Liver (tissue), 3 donors: Measurements from ENCODE around the gene RMND5A.
"Not testable (repeated sequence)": the region's sequence is repeated elsewhere in the genome, so short reads cannot be mapped to it uniquely, and the experiment has no call there.

Source experiments
- FOXA1 ChIP-seq: IDR thresholded peaks from 2 replicates; pipeline ENCODE4 v1.6.1; 2016; ENCODE audit warnings: antibody characterized with exemption
- GABPA ChIP-seq, 2 donors: IDR thresholded peaks in 1 of 2; conservative IDR thresholded peaks in 1 of 2; 2 replicates each; pipeline ENCODE4 v1.6.1; 2016; ENCODE audit warnings: antibody characterized with exemption in 2 of 2, mild to moderate bottlenecking in 1 of 2, moderate library complexity in 1 of 2
- JUND ChIP-seq, 2 donors: IDR thresholded peaks; 2 replicates each; pipeline ENCODE4 v1.6.1; 2016; ENCODE audit warnings: antibody characterized with exemption in 2 of 2
- RAD21 ChIP-seq, 2 donors: IDR thresholded peaks; 2 replicates each; pipeline ENCODE4 v1.6.1; 2016; ENCODE audit warnings: antibody characterized with exemption in 2 of 2, mild to moderate bottlenecking in 2 of 2
- RXRA ChIP-seq, 2 donors: IDR thresholded peaks; 2 replicates each; pipeline ENCODE4 v1.6.1; 2017 to 2018; ENCODE audit warnings: antibody characterized with exemption in 2 of 2, mild to moderate bottlenecking in 1 of 2
- SP1 ChIP-seq: IDR thresholded peaks from 2 replicates; pipeline ENCODE4 v1.6.1; 2018; ENCODE audit warnings: antibody characterized with exemption, mild to moderate bottlenecking
- TAF1 ChIP-seq: conservative IDR thresholded peaks from 2 replicates; pipeline ENCODE4 v1.6.1; 2016; ENCODE audit warnings: antibody characterized with exemption, mild to moderate bottlenecking
- TF ChIP-seq, protein P1 (sequence below): fragments of 150-350 bp; IDR thresholded peaks from 2 replicates; pipeline ENCODE4 v1.5.1; 2017; ENCODE audit warnings: improper control_type of control experiment, low read depth, low read length; ENCODE audit not compliant: missing input control
- TF ChIP-seq, protein P2 (sequence below): IDR thresholded peaks from 2 replicates; pipeline ENCODE4 v1.6.1; 2016; ENCODE audit warnings: antibody characterized with exemption
- donor health status: healthy.
- donor health status: healthy.

DNA sequence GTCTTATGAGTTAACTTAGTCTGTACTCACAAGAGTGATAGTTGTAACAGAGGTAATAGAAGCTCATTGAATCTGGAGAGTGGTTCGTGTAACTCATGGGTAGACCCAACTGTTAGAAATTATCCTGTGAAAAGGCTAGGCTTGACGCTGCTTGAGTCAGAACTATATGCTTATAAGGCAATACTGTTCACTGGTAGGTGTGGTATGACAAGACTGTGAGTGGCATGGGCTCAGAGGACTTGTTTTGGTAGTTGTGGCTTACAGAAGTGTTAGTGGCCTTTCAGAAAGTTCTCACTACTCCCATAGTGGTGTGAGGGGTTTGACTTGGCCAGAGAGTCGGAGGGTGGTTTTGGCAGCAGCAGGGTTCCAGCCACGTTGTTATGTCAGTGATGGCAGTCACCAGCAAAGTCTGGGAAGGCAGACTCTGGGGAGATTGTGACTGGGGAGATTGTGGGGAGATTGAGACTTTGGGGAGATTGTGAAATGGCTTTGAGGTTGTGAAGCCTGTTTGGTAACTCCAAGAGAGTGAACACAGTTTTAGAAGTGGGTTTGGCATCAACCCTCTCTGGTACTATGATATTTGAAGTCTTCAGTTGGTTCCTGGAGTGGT, 21.9 kb downstream of the RMND5A start:
- TF ChIP-seq, protein P1, sequence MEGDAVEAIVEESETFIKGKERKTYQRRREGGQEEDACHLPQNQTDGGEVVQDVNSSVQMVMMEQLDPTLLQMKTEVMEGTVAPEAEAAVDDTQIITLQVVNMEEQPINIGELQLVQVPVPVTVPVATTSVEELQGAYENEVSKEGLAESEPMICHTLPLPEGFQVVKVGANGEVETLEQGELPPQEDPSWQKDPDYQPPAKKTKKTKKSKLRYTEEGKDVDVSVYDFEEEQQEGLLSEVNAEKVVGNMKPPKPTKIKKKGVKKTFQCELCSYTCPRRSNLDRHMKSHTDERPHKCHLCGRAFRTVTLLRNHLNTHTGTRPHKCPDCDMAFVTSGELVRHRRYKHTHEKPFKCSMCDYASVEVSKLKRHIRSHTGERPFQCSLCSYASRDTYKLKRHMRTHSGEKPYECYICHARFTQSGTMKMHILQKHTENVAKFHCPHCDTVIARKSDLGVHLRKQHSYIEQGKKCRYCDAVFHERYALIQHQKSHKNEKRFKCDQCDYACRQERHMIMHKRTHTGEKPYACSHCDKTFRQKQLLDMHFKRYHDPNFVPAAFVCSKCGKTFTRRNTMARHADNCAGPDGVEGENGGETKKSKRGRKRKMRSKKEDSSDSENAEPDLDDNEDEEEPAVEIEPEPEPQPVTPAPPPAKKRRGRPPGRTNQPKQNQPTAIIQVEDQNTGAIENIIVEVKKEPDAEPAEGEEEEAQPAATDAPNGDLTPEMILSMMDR: not testable (repeated sequence)
- not testable (repeated sequence) for TF ChIP-seq TAF1; RAD21 (IDR thresholded peaks at IDR 0.05); JUND (IDR thresholded peaks at IDR 0.05); GABPA (IDR thresholded peaks at IDR 0.05 in 1 of 2, conservative IDR thresholded peaks at IDR 0.05 in 1 of 2); RXRA (IDR thresholded peaks at IDR 0.05); SP1; FOXA1
- TF ChIP-seq, protein P2, sequence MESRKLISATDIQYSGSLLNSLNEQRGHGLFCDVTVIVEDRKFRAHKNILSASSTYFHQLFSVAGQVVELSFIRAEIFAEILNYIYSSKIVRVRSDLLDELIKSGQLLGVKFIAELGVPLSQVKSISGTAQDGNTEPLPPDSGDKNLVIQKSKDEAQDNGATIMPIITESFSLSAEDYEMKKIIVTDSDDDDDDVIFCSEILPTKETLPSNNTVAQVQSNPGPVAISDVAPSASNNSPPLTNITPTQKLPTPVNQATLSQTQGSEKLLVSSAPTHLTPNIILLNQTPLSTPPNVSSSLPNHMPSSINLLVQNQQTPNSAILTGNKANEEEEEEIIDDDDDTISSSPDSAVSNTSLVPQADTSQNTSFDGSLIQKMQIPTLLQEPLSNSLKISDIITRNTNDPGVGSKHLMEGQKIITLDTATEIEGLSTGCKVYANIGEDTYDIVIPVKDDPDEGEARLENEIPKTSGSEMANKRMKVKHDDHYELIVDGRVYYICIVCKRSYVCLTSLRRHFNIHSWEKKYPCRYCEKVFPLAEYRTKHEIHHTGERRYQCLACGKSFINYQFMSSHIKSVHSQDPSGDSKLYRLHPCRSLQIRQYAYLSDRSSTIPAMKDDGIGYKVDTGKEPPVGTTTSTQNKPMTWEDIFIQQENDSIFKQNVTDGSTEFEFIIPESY: not testable (repeated sequence)
